Measurements from ENCODE around the gene ALDH3B1.

- no peak for TF ChIP-seq CTCF (IDR thresholded peaks at IDR 0.05)
- no peak for TF ChIP-seq POLR2A (IDR thresholded peaks at IDR 0.05)
- TF ChIP-seq POLR2AphosphoS5 (IDR thresholded peaks at IDR 0.05), result no peak
Measured at GRCh38 chr11:68022531-68022930, 12.4 kb downstream of the ALDH3B1 start.
